HG02763 (cell line): ENCODE results near the gene RITA1.
"Not testable (repeated sequence)": the region's sequence is repeated elsewhere in the genome, so short reads cannot be mapped to it uniquely, and the experiment has no call there.

ENCODE experiments used
- ATAC-seq: cut with Tn5 transposase; IDR thresholded peaks from one replicate; pipeline ENCODE4 v1.9.1; 2021; ENCODE audit warnings: mild to moderate bottlenecking, moderate library complexity; ENCODE audit not compliant: unreplicated experiment

The RITA1 gene

GRCh38 chr12:113185180-113186032, at the start of gene RITA1, which contains the start of gene DDX54:
TSS of gene RITA1 (plus strand) at chr12:113185721. CDS start at chr12:113186747, 1,026 bp downstream.
TSS of gene DDX54 (minus strand) at chr12:113185478. CDS start at chr12:113185451, 27 bp downstream.
- ATAC-seq: peak; percentile 50

GRCh38 chr12:113136128-113136989, 49.2 kb upstream of the RITA1 start:
- ATAC-seq: no peak

GRCh38 chr12:113136990-113137511, 48.5 kb upstream of the RITA1 start:
- ATAC-seq: no peak

- ATAC-seq: no peak
Observed at GRCh38 chr12:113137861-113138783, 47.4 kb upstream of the RITA1 start.

GRCh38 chr12:113138826-113139225, 46.7 kb upstream of the RITA1 start:
- ATAC-seq: no peak

GRCh38 chr12:113140706-113141105, 44.8 kb upstream of the RITA1 start:
- ATAC-seq: no peak

- not testable (repeated sequence) for ATAC-seq
Observed at GRCh38 chr12:113141716-113142115, 43.8 kb upstream of the RITA1 start.

GRCh38 chr12:113142173-113142885, 43.2 kb upstream of the RITA1 start:
- ATAC-seq: no peak

GRCh38 chr12:113142886-113143332, 42.6 kb upstream of the RITA1 start:
- ATAC-seq: no peak

- no peak for ATAC-seq
Observed at GRCh38 chr12:113143959-113144358, 41.6 kb upstream of the RITA1 start.

GRCh38 chr12:113144806-113145205, 40.7 kb upstream of the RITA1 start:
- ATAC-seq: no peak

- ATAC-seq: no peak
Observed at GRCh38 chr12:113145720-113146551, 39.6 kb upstream of the RITA1 start.

GRCh38 chr12:113146999-113147398, 38.5 kb upstream of the RITA1 start:
- ATAC-seq: no peak

GRCh38 chr12:113149361-113150150, 36.0 kb upstream of the RITA1 start, which contains the start of gene CFAP73:
TSS of gene CFAP73 (plus strand) at chr12:113149724. CDS start at chr12:113149858, 134 bp downstream.
- no peak for ATAC-seq

GRCh38 chr12:113151655-113152054, 33.9 kb upstream of the RITA1 start:
- no peak for ATAC-seq

GRCh38 chr12:113152196-113152834, 33.2 kb upstream of the RITA1 start:
- no peak for ATAC-seq
